GM18868 (cell line): Measurements from ENCODE around the gene STXBP1.
"Not testable (repeated sequence)": the region's sequence is repeated elsewhere in the genome, so short reads cannot be mapped to it uniquely, and the experiment has no call there.

Experiments used
- ATAC-seq: cut with Tn5 transposase; IDR thresholded peaks from one replicate; pipeline ENCODE4 v1.9.1; 2021; ENCODE audit warnings: mild to moderate bottlenecking, moderate library complexity; ENCODE audit not compliant: unreplicated experiment

Gene STXBP1

DNA sequence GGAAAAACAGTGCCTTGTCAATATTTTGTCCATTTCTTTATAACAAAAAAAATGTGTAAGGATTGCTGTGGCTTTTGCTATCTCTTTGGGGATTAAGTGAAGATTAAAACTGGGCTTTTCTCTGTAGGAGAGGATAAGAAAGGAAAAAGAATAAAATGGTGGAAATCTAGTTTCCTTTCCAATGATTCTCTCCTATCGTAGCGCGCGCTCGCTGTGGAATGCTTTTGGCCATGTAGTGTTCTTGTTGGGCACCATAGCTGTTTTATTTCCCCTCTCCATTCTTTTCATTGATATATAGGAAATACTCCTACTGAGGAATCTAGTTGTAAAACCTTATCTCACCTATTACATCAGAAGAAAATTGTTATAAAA is 1.5 kb downstream of the STXBP1 start:
- ATAC-seq = no peak

DNA sequence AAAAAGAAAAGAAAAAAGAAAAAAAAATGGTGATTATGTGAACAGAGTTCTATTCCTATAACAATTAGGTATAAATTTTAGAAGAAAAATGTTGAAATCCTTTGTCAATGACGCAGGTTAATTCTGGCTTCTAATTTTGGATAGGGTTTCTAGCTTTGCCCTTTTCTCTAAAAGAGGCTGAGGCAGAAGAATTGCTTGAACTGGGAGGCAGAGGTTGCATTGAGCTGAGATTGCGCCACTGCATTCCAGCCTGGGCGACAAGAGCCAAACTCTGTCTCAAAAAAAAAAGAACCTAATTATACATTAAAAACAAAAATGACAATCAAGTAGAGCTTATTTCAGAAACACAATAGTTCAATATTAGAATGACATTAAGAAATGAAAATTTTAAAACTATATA is 2.9 kb downstream of the STXBP1 start:
- ATAC-seq = no peak

DNA sequence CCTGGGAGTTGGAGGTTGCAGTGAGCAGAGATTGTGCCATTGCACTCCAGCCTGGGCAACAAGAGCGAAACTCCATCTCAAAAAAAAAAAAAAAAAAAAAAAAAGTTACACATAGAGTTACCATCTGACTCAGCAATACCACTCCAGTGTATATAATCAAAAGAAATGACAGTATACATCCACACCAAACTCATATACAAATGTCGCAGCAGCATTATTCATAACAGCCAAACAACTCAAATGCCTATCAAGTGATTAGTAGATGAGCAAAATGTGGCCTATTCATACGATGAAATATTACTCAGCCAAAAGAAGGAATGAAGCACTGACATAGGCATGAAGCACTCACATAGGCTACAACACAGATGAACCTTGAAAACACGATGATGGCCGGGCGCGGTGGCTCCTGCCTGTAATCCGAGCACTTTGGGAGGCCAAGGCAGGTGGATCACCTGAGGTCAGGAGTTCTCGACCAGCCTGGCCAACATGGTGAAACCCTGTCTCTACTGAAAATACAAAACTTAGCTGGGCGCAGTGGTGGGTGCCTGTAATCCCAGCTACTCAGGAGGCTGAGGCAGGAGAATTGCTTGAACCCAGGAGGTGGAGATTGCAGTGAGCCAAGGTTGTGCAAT is 9.4 kb downstream of the STXBP1 start:
- not testable (repeated sequence) for ATAC-seq

DNA sequence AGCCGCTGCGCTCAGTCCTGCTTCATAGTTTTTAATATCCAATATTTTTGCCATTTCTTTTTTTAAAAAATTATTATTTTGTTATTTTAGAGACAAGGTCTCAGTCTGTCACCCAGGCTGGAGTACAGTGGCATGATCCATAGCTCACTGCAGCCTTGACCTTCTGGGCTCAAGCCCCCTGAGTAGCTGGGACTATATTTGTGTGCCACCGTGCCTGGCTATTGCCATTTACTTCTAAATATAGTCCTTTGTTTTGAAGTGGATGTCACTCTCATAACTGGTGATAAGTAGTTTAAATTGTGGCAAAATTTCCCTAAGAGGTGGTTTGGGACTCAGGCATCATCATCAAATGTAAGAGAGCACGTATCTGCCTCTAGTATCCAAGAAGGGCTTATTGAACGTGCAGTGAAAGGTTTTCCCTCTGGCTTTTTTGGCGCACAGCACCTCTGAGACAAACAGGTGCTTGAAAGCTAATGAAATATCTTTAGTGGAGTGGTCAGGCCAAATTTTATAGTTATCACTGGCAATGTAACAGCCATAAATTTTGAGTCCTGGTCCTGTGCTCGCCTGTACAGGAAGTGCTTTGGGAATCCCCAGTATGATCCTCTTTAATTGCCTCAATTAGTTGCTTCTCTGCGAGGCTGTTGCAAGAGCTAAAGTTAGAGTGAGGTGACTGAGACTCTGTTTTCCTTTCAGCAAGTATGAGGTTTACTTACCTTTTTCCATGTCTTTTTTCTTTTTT is 14.8 kb downstream of the STXBP1 start:
- ATAC-seq = no peak

DNA sequence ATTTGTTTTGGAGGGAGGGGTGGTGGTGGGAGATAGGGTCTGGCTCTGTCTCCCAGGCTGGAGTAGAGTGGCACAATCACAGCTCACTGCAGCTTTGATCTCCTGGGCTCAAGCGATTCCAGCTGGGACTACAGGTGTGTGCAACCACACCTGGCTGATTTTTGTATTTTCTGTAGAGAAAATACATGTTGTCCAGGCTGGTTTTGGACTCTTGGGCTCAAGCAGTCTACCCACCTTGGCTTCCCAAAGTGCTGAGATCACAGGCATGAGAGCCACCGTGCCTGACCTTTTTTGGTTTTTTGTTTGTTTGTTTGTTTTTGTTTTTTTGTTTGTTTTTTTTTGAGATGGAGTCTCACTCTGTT is 15.4 kb downstream of the STXBP1 start:
- no peak for ATAC-seq

DNA sequence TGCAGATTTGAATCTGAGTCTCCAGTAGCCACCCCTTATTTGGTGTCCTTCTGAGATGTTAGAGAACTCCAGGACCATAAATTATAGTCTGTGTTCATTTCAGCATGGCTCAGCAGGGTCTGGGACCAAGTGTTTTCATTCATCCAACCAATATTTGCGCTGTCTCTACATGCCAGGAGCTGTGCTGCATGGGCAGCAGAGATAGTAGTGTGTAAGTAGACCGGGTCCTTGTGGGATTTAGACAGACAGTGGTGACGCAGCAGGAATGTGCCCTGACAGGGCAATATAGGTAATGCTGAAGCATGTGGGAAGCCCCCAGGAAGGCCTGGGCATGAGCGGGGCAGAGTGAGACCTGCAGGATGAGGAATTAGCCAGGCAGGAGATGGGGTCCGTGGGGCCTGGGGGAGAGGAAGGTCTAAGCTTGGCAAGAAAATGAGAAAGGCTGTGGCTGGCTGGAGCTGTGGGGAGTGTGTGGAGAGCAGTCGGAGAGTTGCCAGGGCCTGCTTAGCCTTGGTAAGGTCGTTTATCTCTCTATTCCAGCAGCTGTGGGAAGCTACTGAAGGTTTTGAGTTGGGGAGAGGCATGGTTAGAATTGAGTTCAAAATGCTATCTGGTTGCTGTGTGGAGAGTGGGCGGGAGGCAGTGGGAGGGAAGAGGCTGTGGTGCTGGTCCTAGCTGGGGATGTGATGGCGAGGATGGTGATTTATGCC is 16.8 kb downstream of the STXBP1 start:
- no peak for ATAC-seq

DNA sequence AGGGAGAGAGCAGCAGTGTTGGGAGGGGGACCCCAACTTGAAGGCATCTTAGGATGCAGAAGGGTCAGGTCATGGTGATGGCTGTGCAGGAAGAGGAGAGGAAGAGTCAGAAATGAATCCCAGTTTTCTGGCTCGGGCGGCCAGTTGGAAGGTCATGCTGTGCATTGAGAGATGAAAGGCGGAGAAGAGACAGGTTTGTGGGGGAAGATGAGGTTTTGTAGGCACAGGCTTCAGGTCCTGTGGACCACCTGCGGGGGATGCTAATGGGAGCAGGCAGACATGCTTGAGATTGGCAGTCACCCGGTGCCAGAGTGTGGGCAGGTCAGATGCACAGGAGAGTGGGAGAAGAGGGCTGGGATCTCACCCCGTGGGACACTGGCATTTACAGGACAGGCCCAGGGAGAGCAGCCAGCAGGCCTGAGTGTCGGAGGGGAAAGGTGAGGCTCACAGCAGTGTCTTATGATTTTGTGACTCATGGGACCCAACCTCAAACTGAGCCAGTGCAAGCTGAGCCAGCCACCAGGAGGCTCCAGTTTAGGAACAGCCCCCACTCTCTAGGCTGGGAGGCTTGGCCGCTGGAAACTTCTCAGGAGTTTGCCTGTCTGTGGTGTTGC is 17.5 kb downstream of the STXBP1 start:
- no peak for ATAC-seq

DNA sequence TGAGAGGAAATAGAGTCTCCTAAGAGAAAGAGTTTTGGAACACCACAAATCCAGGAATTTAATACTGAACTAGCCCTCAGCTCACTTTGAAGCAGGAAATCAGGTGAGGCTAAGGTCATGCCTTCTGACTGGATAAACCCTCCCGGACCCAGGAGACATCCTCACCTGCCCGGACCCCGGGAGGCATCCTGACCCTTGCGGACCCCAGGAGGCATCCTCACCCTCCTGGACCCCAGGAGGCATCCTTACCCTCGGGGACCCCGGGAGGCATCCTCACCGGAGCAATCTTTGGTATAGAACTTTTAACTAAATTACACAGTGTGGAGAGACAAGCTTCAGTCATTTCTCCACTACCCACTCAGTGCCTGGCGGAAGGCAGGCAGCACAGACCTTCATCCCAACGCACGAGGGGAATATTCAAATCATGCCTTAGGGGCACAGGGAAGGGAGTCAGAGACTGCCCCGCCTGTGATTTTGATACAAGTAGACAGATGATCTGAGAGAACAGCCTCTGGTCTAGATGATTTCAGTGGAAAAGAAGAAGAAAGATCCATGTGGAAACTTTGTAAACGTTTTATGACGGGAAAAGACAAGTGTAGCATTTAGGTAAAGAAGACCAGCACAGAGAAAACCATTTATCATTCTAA is 21.3 kb downstream of the STXBP1 start:
- ATAC-seq = no peak

DNA sequence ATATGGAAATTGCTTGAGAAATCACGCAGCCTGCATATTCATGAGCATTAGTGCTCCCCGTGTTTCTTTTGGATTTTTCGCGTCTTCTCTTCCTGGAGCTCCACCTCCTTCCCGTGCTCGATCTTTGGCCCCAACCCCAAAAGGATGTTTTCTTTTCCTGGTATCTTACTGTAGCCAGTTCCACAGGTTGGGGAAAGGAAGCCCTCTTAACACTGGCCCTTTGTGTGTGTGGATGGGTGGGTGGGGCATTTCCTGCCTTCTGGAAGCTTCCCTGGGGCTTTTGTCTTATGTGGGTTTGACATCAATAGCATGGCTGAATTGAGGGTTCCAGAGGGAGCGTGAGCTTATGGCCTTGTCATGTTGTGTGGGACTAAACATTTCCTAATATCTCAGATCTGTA is 21.9 kb downstream of the STXBP1 start:
- no peak for ATAC-seq

DNA sequence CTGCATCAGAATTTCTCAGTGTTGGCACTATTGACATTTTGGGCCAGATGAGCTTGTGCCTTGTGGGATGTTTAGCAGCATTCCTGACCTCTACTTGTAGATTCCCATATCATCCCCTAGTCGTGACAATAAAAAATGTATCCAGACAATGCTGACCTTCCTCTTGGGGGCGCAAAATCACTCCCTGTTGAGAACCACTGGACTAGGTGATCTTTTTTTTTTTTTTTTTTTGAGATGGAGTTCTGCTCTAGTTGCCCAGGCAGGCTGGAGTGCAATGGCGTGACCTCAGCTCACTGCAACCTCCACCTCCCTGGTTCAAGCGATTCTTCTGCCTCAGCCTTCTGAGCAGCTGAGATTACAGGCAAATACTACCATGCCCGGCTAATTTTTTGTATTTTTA is 22.6 kb downstream of the STXBP1 start:
- no peak for ATAC-seq

DNA sequence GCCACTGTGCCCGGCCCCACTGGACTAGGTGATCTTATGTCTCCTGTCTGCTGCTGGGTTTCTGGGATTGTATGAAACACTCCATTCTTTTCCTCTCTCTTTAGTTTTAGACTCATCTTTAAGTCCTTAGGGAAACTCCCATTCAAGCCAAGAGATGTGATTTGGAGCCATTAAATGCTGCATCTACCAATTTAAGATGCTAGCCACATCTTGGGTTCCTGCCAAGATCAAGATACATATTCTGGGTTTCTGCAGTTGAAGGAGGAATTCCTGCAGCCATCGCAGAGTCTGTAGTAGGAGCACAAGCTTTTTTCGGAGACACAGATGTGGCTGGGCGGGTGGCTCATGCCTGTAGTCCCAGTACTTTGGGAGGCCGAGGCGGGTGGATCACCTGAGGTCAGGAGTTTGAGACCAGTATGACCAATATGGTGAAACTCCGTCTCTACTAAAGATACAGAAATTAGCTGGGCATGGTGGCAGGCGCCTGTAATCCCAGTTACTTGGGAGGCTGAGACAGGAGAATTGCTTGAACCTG is 23.2 kb downstream of the STXBP1 start:
- no peak for ATAC-seq

DNA sequence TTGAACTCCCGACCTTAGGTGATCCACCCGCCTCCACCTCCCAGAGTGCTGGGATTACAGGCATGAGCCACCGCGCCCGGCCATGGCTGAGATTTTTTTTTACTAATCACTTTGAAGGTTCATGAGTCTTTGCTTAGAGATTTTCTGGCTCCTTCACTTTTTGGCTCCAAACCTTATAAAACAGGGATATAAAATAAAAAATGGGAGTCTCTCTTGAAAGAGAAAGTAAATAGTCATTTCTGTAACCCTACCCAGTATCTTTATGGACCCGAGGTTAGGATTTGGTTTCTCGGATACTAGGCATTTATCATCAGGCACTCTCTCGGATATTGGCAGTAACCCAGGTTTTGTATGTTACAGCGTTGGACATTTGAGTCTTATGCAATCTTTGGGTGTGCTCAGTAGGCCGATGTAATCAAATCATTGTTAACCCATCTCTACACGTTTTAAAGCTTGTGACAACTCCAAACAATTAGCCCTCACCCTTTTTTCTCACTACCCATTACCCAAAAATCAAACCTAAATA is 25.3 kb downstream of the STXBP1 start:
- ATAC-seq = no peak

DNA sequence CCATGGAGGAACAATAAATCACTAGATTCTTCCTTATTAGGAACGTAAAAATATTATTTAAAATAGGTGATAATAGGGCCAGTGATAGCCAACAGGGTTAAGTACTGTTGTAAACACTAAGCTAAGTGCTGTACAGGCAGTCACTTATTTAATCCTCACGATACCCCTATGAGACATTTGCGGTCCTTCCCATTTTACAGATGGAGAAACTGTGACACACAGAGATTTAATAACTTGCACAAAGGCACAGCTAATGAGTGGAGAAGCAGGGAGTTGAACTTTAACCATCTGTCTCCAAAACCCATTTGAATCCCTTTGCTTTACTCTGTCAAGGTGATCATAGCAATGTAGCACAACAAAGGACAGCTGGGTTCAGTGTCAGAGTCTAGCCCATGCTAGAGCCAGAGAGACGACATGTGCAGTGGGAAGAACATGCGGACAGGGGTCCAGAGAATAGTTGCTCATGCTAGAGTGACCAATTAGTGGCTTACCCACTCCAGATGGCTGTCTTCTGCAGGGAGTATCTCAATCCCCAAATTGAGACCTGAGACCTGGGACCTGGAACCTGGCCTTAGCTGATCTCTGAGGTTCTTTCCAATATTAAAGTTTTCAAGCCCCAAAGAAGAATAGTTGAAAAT is 28.9 kb downstream of the STXBP1 start:
- no peak for ATAC-seq

DNA sequence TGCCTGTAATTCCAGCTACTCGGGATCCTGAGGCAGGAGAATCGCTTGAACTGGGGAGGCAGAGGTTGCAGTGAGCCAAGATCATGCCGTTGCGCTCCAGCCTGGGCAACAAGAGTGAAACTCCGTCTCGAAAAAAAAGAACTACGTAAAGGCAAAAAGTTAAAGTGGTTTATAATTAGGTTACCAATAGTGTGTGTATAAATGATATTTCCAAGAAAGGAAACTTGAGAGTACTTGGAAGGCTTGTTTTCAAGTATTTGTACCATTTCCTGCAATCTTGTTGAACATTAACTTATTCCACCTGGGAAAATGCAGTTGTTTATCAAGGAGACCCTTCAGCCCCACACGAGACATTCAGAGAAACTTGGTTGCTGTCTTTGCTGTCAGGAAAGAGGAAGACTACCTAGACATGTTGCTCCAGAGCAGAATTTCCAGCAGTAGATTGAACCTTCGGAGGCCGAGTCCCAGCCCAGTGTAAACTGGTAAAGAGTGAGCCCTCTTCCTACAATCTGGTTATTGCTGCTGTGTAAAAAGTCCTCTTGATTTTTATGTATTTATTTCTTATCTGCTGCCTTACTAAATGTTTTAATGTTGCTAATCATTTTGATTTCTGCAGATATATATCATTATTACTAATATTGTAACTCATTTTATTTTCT is 30.1 kb downstream of the STXBP1 start:
- no peak for ATAC-seq

DNA sequence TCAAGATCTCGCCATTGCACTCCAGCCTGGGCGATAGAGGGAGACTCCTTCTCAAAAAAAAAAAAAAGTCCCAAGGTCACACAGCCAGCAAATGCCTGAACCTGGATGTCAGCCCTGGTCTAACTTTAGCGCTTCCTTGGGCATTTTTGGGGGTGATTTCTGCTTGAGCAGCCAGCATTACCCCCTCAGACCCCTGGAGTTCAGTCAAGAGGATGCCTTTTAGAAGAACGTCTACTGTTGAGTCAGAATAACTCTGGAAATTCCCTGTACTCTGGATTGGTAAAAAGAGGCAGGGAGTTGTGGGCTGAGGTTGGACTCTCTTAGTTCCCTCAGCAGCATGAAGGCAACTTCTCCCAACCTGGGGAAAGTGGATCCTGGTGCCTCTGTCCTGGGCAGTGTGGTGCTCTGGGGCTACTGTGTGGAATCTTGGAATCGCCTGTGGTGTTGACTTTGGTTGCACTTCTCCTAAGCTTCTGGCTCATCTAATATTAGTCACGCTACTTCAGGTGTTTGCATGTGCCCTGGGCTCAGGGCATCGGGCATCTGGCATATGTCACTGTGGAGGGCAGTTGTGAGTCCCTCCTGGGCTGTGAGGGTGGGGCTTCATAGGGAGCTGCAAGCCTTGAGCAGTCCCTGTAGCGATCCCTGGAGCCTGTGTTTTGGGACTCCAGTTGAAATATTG is 32.2 kb downstream of the STXBP1 start:
- no peak for ATAC-seq

DNA sequence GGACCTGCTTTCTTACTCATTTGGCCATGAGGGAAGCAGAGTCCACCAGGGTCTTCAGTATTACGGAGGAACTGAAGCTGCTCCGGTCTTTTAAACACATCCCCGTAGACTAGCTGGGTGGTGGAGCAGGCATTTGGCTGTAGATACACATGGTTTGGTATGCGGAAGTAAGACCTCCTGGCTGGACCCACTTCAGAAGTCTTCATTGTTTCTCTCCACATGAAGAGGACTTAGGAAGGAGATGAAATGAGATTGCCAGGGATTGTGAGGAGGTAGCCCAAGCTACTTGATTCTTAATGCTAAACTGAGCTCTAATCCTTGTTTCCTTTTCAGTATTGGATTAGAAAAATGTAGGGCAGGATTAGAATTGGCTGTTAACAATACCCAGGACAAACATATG is 32.9 kb downstream of the STXBP1 start:
- no peak for ATAC-seq

DNA sequence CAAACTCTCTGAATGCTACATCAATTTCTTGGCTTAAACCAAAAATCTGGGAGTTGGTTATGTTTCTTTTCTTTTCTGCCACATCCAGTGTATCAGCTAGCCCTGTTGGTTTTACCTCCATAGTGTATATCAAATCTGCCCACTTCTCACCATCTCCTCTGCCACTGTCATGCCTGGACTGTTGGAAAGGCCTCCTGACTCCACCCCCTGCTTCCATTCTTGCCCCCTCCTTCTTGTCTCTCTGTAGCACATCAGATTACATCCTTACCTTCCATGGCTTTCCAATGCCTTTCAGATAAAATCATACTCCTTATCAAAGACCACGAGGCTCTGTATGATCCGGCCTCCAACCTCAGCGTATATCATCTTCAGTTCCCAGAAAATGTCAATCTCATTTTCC is 35.4 kb downstream of the STXBP1 start:
- no peak for ATAC-seq

DNA sequence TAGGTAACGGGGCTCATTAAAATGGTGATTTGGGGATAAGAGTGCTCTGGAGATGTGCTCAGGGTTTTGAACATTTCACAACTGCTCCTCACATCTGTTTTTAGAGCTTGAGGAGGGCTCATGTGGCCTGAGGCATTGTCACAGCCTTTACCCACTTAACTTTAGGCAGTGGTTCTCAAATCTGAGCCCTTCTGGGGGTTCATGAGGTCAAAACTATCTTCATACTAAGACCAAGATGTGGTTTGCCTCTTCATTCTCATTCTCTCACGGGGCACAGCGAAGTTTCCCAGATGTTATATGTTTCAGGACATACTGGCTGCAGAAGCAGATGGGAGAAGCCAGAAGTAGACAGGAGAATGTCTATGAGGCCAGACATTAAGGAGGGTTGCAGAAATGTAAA is 38.4 kb downstream of the STXBP1 start:
- ATAC-seq = no peak
